A549 treated with AZD9567 at 1 μM for 4 hours (cell line): ENCODE results near the gene HSPA14. TPM values are rescaled to one million over a fixed set of nuclear protein-coding genes. Genes with fewer than 3 reads are reported as not detected.

Experiments used
- total RNA-seq: library from RNA; stranded (reverse); fragments of 200-300 nt; extraction: Qiagen RNA extraction; gene quantifications from 5 replicates; pipeline ENCODE4 v1.2.3, GENCODE V29; 2022; ENCODE audit not compliant: insufficient read depth

The HSPA14 gene, protein sequence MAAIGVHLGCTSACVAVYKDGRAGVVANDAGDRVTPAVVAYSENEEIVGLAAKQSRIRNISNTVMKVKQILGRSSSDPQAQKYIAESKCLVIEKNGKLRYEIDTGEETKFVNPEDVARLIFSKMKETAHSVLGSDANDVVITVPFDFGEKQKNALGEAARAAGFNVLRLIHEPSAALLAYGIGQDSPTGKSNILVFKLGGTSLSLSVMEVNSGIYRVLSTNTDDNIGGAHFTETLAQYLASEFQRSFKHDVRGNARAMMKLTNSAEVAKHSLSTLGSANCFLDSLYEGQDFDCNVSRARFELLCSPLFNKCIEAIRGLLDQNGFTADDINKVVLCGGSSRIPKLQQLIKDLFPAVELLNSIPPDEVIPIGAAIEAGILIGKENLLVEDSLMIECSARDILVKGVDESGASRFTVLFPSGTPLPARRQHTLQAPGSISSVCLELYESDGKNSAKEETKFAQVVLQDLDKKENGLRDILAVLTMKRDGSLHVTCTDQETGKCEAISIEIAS
- 40.1 to 45.1 TPM (median 43.0 TPM) in 5 replicates for total RNA-seq

DNA sequence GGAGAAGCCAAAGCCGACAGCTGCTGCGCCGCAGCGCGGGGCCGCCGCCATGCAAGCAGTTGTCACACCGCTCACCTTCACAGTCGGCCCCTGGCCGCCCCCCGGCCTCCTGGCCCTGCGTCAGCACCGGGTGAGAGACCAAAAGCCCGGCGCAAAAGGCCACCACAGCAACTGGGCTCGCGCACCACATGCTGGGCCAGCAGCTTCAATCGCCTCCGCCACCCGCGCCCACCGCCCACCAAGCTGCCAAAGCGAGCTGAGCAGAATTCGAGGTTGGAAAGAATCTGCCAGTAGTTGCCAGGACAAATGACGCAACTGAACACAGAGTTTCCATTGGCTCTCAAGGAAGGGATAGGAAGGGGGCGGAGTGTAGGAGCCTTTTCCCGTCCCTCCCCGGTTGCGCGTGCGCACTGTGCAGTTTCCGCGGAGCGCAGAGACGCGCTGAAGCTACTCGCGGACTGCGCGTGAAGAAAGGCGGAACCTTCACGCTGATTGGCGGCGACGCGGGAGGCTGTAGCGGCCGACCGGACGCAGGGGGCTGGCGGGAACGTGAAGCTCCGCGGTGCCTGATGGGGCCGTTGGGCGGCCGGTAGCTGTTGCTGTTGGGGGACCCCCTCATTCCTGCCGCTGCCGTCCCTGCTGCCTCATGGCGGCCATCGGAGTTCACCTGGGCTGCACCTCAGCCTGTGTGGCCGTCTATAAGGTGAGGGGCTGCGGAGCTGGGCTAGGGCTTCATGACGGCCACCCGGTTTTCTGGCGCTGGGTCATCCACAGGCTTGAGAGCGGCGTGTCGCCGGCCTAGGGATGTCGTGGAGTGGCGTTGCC lies at the start of gene HSPA14, which contains the start of the genes CDNF and MSANTD7:
HSPA14 (plus strand) TSS at position 550 of the 825 bp plus-strand sequence; CDS start at position 647, 97 bp downstream.
CDNF (minus strand) TSS at position 281 of the 825 bp plus-strand sequence; CDS start at position 190, 91 bp downstream.
MSANTD7 (plus strand) TSS at position 550 of the 825 bp plus-strand sequence. CDS start 3,979 bp downstream, outside the sequence.

DNA sequence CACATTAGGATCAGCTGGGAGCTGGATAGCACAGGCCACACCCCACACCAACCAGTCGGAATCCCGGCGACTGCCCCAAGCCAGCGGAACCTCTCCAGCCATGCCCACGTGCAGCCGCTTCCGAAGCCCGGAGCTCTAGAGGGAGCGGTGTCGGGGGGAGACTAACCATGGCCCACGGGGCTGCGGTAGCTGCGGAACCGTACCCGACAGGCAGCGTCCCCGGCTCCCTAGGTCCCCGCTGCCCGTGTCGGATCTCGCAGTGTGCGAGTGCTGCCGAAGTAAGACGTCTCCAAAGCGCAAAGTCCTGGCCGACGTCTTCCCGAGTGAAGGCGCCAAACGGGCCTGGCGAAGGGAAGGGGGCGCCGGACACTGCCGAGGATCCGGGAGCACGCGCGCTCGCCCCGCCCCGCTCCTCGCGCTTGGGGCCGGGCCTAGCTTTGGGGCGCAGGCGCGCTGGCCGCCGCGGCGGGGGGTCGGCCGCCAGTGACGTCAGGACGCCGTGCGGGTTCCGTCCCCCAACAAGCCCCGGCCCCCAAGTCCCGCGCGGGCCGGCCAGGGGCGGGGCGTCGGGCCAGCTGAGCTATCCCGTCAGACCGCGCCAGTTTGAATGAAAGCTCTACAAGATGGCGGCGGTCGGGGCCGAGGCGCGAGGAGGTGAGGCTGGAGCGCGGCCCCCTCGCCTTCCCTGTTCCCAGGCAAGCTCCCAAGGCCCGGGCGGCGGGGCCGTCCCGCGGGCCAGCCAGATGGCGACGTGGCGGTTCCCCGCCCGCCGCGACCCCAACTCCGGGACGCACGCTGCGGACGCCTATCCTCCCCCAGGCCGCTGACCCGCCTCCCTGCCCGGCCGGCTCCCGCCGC lies 40.4 kb downstream of the HSPA14 start, which contains the start of gene SUV39H2:
SUV39H2 (plus strand) TSS at position 601 of the 858 bp plus-strand sequence; CDS start at position 624, 23 bp downstream.

Other genes starting within 250 kb of the HSPA14 start
- gene FAM107B, start 63.4 kb upstream of the HSPA14 start, total RNA-seq = 96.6 to 130 TPM (median 105 TPM) in 5 replicates
- gene CDNF, start 269 bp upstream of the HSPA14 start, total RNA-seq = 0.71 to 1.3 TPM (median 1.1 TPM) in 4 of 5 replicates, not detected in the other
- 10.6 to 13.8 TPM (median 11.1 TPM) in 5 replicates for gene MSANTD7, start within 50 bp of the HSPA14 start, total RNA-seq
- gene SUV39H2, start 40.6 kb downstream of the HSPA14 start, total RNA-seq = 18.1 to 33.6 TPM (median 21.4 TPM) in 5 replicates
- 4.1 to 7.1 TPM (median 5.6 TPM) in 5 replicates for gene DCLRE1C, start 115.8 kb downstream of the HSPA14 start, total RNA-seq
- gene MEIG1, start 121.1 kb downstream of the HSPA14 start, total RNA-seq = 0.70 to 1.2 TPM (median 1.1 TPM) in 4 of 5 replicates, not detected in the other
- 0.13 to 0.26 TPM (median 0.17 TPM) in 4 of 5 replicates, not detected in the other for gene OLAH, start 205.6 kb downstream of the HSPA14 start, total RNA-seq